GM12801 (cell line): ENCODE results near the gene TUBA1C.

Source experiments
- CTCF ChIP-seq: IDR thresholded peaks from one replicate; pipeline ENCODE4 v1.5.1; 2011; ENCODE audit warnings: control low read depth; ENCODE audit not compliant: insufficient read length; ENCODE audit errors: extremely low read depth

Gene TUBA1C

GRCh38 chr12:49294804-49295081, 29.9 kb downstream of the TUBA1C start:
- TF ChIP-seq CTCF: no peak

DNA sequence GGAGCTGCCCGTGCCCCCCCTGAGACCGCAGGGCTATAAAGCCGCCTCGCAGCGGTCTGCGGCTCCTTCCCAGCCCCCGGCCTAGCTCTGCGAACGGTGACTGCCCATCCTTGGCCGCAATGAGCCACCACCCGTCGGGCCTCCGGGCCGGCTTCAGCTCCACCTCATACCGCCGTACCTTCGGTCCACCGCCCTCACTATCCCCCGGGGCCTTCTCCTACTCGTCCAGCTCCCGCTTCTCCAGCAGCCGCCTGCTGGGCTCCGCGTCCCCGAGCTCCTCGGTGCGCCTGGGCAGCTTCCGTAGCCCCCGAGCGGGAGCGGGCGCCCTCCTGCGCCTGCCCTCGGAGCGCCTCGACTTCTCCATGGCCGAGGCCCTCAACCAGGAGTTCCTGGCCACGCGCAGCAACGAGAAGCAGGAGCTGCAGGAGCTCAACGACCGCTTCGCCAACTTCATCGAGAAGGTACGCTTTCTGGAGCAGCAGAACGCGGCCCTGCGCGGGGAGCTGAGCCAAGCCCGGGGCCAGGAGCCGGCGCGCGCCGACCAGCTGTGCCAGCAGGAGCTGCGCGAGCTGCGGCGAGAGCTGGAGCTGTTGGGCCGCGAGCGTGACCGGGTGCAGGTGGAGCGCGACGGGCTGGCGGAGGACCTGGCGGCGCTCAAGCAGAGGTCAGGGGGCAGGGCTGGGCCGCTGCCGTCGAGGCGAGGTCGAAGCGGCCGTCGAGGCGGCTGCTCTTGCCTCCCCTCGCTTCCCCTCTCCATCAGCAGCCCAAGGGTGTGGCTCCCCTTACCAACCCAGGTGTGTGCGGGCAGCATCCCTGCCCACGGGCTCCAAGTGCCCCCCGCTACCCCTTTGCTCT, 30.4 kb downstream of the TUBA1C start, which contains the start of gene PRPH:
Gene PRPH, plus strand, starts transcription at position 66 of the 855 bp plus-strand sequence. Its CDS starts 54 bp downstream, at position 120.
- no peak for TF ChIP-seq CTCF

- TF ChIP-seq CTCF: no peak
These were observed 31.4 kb downstream of the TUBA1C start for GRCh38 chr12:49296034-49296835.

DNA sequence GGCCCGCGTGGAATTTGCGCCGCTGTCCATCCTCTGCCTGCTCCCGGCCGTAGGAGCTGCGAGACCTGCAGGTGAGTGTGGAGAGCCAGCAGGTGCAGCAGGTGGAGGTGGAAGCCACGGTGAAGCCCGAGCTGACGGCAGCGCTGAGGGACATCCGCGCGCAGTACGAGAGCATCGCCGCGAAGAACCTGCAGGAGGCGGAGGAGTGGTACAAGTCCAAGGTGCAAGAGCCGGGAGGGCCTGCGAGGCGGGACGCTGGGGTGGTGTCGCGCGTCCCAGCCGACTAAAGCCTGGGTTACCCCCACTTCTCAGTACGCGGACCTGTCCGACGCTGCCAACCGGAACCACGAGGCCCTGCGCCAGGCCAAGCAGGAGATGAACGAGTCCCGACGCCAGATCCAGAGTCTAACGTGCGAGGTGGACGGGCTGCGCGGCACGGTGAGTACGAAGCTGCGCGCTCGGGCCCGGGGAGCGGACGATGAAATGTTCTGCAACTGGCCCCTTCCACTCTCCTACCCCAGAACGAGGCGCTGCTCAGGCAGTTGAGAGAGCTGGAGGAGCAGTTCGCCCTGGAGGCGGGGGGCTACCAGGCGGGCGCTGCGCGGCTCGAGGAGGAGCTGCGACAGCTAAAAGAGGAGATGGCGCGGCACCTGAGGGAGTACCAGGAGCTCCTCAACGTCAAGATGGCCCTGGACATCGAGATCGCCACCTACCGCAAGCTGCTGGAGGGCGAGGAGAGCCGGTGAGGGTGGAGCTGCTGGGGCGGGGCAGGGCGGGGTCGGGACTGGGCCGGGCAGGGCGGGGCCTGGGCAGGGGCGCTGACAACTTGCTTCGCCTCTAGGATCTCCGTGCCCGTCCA, 32.2 kb downstream of the TUBA1C start:
- TF ChIP-seq CTCF: no peak

DNA sequence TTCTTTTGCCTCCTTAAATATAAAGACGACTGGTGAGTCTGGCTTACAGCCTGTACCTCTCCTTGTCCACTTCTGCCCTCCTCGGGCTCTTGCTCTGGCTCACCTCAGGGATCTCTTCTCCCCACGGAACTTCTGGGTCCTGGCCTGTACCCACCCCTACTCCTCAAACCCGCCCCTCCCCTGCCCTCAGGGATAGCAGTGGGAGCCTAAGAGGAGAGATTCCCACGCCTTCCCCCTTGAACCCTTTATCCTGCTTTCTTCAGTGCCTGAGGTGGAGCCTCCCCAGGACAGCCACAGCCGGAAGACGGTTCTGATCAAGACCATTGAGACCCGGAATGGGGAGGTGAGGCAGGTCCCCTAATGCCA, 32.8 kb downstream of the TUBA1C start:
- TF ChIP-seq CTCF: no peak

- TF ChIP-seq CTCF: no peak
These were observed 33.3 kb downstream of the TUBA1C start for GRCh38 chr12:49298160-49298559.

DNA sequence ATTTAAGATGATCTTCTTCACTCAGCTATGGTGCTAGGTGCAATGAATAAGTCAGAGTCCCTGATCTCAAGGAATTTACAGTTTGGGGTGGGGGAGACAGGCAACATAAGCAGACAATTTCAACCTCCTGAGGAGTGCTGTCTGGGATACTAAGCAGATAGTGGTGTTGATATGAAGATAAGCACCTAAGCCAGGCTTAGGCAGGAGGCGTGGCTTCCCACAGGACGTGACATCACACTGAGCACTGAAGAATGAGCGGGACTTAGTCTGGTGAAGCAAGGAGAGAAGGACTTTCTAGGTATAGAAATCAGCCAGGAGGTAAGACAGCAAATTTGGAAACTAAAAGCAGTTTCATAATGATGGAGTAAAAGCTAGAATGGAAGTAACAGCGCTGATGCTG, 36.9 kb downstream of the TUBA1C start:
- TF ChIP-seq CTCF: no peak
